RWPE2 (cell line): Measurements from ENCODE around the gene CADM2.

Source experiments
- ATAC-seq: fragments of 200-7000 bp; cut with Tn5 transposase; 3 replicates; pipeline ENCODE4 v1.9.1; 2021; ENCODE audit warnings: low read depth
- DNase-seq: peaks from one replicate; pipeline ENCODE4 v3.0.0-alpha.2; 2020; ENCODE audit warnings: low spot score
- H3K27ac ChIP-seq: fragments of 450-650 bp; 2 replicates; pipeline ENCODE4 v1.5.1; 2017; ENCODE audit warnings: mild to moderate bottlenecking; ENCODE audit not compliant: poor library complexity, severe bottlenecking
- H3K27me3 ChIP-seq: fragments of 250-450 bp; sonication (Bioruptor Pico); 2 replicates; pipeline ENCODE4 v1.5.1; 2021; ENCODE audit warnings: mild to moderate bottlenecking, moderate library complexity; ENCODE audit not compliant: insufficient read depth, poor library complexity, severe bottlenecking
- H3K36me3 ChIP-seq: fragments of 250-450 bp; sonication (Bioruptor Pico); 2 replicates; pipeline ENCODE4 v1.5.1; 2020; ENCODE audit warnings: low read depth, mild to moderate bottlenecking, moderate library complexity
- H3K4me1 ChIP-seq: fragments of 250-450 bp; sonication (Bioruptor Pico); 2 replicates; pipeline ENCODE4 v1.5.1; 2021; ENCODE audit warnings: mild to moderate bottlenecking, moderate library complexity; ENCODE audit not compliant: insufficient read depth, poor library complexity, severe bottlenecking
- H3K4me3 ChIP-seq: fragments of 250-450 bp; sonication (Bioruptor Pico); 2 replicates; pipeline ENCODE4 v1.5.1; 2021; ENCODE audit warnings: mild to moderate bottlenecking, moderate library complexity; ENCODE audit not compliant: severe bottlenecking
- H3K9me3 ChIP-seq: fragments of 250-450 bp; sonication (Bioruptor Pico); 2 replicates; pipeline ENCODE4 v1.5.1; 2021; ENCODE audit warnings: mild to moderate bottlenecking, moderate library complexity; ENCODE audit not compliant: severe bottlenecking
- TF ChIP-seq, protein P1 (sequence below): fragments of 450-650 bp; IDR thresholded peaks from one replicate; pipeline ENCODE4 v1.5.1; 2017; ENCODE audit warnings: mild to moderate bottlenecking, moderate library complexity; ENCODE audit not compliant: poor library complexity, severe bottlenecking

The CADM2 gene

GRCh38 chr3:85725809-85726208 is 767.0 kb downstream of the CADM2 start:
- DNase-seq: no peak
- H3K27me3 ChIP-seq: no peaks in the 10 kb centered on the region
- TF ChIP-seq, protein P1, sequence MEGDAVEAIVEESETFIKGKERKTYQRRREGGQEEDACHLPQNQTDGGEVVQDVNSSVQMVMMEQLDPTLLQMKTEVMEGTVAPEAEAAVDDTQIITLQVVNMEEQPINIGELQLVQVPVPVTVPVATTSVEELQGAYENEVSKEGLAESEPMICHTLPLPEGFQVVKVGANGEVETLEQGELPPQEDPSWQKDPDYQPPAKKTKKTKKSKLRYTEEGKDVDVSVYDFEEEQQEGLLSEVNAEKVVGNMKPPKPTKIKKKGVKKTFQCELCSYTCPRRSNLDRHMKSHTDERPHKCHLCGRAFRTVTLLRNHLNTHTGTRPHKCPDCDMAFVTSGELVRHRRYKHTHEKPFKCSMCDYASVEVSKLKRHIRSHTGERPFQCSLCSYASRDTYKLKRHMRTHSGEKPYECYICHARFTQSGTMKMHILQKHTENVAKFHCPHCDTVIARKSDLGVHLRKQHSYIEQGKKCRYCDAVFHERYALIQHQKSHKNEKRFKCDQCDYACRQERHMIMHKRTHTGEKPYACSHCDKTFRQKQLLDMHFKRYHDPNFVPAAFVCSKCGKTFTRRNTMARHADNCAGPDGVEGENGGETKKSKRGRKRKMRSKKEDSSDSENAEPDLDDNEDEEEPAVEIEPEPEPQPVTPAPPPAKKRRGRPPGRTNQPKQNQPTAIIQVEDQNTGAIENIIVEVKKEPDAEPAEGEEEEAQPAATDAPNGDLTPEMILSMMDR: no peak
- peak; percentile 50; the same call in 2 of the 3 replicates for ATAC-seq
- H3K4me3 ChIP-seq: no peak overlapping the region
- H3K4me1 ChIP-seq: peaks cover 27% of the 10 kb centered on the region
- H3K9me3 ChIP-seq: no peaks in the 10 kb centered on the region
- H3K36me3 ChIP-seq: no peaks in the 10 kb centered on the region
- H3K27ac ChIP-seq: peak overlapping the region; percentile 83

DNA sequence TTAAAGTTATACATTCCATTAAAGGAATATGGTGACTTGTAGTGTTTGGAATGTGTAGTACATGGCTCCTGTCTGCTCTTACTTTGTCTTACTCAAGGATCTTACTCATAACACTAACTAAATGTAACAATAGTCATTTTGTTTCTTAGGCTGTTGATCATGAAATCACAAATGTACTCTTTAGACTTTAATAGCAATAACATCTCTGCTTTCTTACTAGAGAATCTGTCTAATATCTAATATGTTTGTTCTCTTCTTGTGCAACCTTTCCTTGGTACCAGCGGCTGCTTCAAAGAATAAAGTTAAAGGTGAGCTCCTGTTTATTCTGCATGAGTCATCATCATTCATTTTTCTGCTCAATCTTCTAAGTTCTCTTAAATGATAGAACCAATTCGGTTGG is 767.5 kb downstream of the CADM2 start:
- no peak for DNase-seq

DNA sequence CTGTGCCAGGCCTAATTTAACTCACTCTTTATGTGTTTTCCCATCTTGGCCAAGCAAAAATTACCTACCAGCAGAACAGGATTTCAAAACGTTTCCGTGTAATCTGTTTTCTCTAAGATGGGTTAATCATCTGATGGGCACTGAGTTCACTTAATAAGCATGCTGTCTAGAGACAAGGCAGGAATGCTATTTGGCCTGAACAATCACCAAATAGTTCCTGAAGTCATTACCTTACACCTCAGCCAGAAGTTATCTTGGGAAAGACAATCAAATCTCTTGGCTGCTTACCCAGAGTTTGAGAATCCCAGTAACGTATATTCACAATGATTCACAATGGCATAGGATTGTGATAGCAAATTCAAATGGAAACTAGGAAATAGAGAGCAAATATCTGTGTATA is 779.1 kb downstream of the CADM2 start:
- H3K9me3 ChIP-seq: no peaks in the 10 kb centered on the region
- H3K27ac ChIP-seq: peak overlapping the region; percentile 39
- TF ChIP-seq, protein P1: no peak
- ATAC-seq: peak; percentile 95
- DNase-seq: no peak
- H3K36me3 ChIP-seq: no peaks in the 10 kb centered on the region
- H3K27me3 ChIP-seq: no peaks in the 10 kb centered on the region
- H3K4me3 ChIP-seq: no peak overlapping the region
- peaks cover 12% of the 10 kb centered on the region for H3K4me1 ChIP-seq

More for the DNA sequence above, 767.5 kb downstream of the CADM2 start:
- peak overlapping the region; percentile 83 for H3K27ac ChIP-seq
- peak; percentile 98 for ATAC-seq
- TF ChIP-seq, protein P1: no peak
- H3K4me1 ChIP-seq: peaks cover 27% of the 10 kb centered on the region
- H3K9me3 ChIP-seq: no peaks in the 10 kb centered on the region
- H3K27me3 ChIP-seq: no peaks in the 10 kb centered on the region
- H3K4me3 ChIP-seq: no peak overlapping the region
- no peaks in the 10 kb centered on the region for H3K36me3 ChIP-seq

DNA sequence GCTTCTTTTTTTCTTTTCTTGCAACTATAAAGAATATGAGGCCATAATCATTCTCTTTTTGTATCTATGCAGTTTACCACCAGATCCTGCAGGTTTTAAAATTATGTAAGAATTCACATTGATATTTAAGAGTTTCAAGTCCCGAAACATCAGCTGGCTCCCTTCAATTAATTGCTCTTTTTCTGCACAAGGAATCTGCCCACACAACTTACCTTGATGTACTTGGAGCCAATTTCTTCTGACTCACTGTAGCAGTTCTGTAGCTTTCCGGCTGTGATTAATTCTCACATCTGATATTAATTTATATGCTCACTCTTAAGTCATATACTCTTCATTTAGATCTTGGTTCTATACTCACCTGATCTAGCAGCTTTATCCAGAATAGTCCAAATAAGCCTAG is 781.8 kb downstream of the CADM2 start:
- no peak for DNase-seq
- Histone ChIP-seq H3K27me3 (no peaks in the 10 kb centered on the region), H3K36me3 (no peaks in the 10 kb centered on the region), H3K4me1 (peaks cover 12% of the 10 kb centered on the region), H3K4me3 (no peak overlapping the region), H3K9me3 (no peaks in the 10 kb centered on the region), H3K27ac (no peak overlapping the region)
- TF ChIP-seq, protein P1: no peak
- ATAC-seq: no peak

DNA sequence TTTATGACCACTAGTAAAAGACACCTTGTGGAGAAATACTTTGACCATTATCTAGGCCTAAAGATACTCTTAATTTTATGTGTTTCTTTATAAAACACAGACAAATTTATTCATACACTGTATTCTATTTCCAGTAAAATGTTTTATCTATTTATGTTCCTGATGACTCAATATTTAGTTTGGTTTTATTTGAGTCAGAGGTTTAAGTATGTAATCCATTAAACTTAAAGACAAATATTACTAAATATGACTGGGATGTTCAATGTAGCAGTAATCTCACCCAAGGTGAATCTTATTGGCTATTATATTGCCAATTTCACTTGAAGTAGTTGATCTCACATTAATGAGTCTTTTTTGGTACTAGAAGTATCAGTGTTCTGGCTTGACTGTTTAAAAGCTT is 799.7 kb downstream of the CADM2 start:
- ATAC-seq (peak; percentile 80), DNase-seq (no peak)
- TF ChIP-seq, protein P1: no peak
- Histone ChIP-seq H3K9me3 (no peaks in the 10 kb centered on the region), H3K27me3 (no peaks in the 10 kb centered on the region), H3K36me3 (no peaks in the 10 kb centered on the region), H3K27ac (no peak overlapping the region), H3K4me3 (no peak overlapping the region), H3K4me1 (peaks cover 15% of the 10 kb centered on the region)
